Measurements from ENCODE around the gene LDLRAD4.
"Not testable (repeated sequence)": the region's sequence is repeated elsewhere in the genome, so short reads cannot be mapped to it uniquely, and the experiment has no call there.

The LDLRAD4 gene

GRCh38 chr18:13337369-13337768 is 118.8 kb downstream of the LDLRAD4 start:
- no peak for DNase-seq (ENCODE audit: insufficient read length, low spot score)

GRCh38 chr18:13338318-13338717 is 119.8 kb downstream of the LDLRAD4 start:
- no peak for FAIRE-seq
- TF ChIP-seq POLR2A (IDR thresholded peaks at IDR 0.05; ENCODE audit: low read depth, low read length) = no peak
- no peak for TF ChIP-seq POU2F2 (IDR thresholded peaks at IDR 0.05; ENCODE audit: low read depth, low read length)
- no peak for TF ChIP-seq POLR2AphosphoS5 (IDR thresholded peaks at IDR 0.05; ENCODE audit: low read depth, low read length)
- no peak for TF ChIP-seq PAX5 (IDR thresholded peaks at IDR 0.05; ENCODE audit: insufficient read depth, low read length, severe bottlenecking)
- no peak for TF ChIP-seq TAF1 (IDR thresholded peaks at IDR 0.05; ENCODE audit: low read depth, low read length)
- no peak for TF ChIP-seq SPI1 (IDR thresholded peaks at IDR 0.05; ENCODE audit: low read depth, low read length)
- DNase-seq (ENCODE audit: insufficient read length, low spot score) = no peak

More at GRCh38 chr18:13337369-13337768, 118.8 kb downstream of the LDLRAD4 start:
- FAIRE-seq = no peak
- TF ChIP-seq POLR2A (IDR thresholded peaks at IDR 0.05; ENCODE audit: low read depth, low read length) = no peak
- TF ChIP-seq POLR2AphosphoS5 (IDR thresholded peaks at IDR 0.05; ENCODE audit: low read depth, low read length) = no peak
- TF ChIP-seq SPI1 (IDR thresholded peaks at IDR 0.05; ENCODE audit: low read depth, low read length) = no peak
- TF ChIP-seq PAX5 (IDR thresholded peaks at IDR 0.05; ENCODE audit: insufficient read depth, low read length, severe bottlenecking) = no peak
- TF ChIP-seq TAF1 (IDR thresholded peaks at IDR 0.05; ENCODE audit: low read depth, low read length) = no peak
- TF ChIP-seq POU2F2 (IDR thresholded peaks at IDR 0.05; ENCODE audit: low read depth, low read length) = no peak

- no peak for FAIRE-seq
- DNase-seq (ENCODE audit: insufficient read length, low spot score) = no peak
- TF ChIP-seq SPI1 (IDR thresholded peaks at IDR 0.05; ENCODE audit: low read depth, low read length) (no peak), POU2F2 (IDR thresholded peaks at IDR 0.05; ENCODE audit: low read depth, low read length) (no peak), PAX5 (IDR thresholded peaks at IDR 0.05; ENCODE audit: insufficient read depth, low read length, severe bottlenecking) (no peak), POLR2A (IDR thresholded peaks at IDR 0.05; ENCODE audit: low read depth, low read length) (no peak), TAF1 (IDR thresholded peaks at IDR 0.05; ENCODE audit: low read depth, low read length) (no peak), POLR2AphosphoS5 (IDR thresholded peaks at IDR 0.05; ENCODE audit: low read depth, low read length) (no peak)
Observed at GRCh38 chr18:13339653-13340052, 121.1 kb downstream of the LDLRAD4 start.

- not testable (repeated sequence) for DNase-seq (ENCODE audit: insufficient read length, low spot score); FAIRE-seq
Observed at GRCh38 chr18:13346449-13346848, 127.9 kb downstream of the LDLRAD4 start.

- FAIRE-seq (no peak), DNase-seq (ENCODE audit: insufficient read length, low spot score) (no peak)
- no peak for TF ChIP-seq POLR2A (IDR thresholded peaks at IDR 0.05; ENCODE audit: low read depth, low read length)
- no peak for TF ChIP-seq TAF1 (IDR thresholded peaks at IDR 0.05; ENCODE audit: low read depth, low read length)
- no peak for TF ChIP-seq PAX5 (IDR thresholded peaks at IDR 0.05; ENCODE audit: insufficient read depth, low read length, severe bottlenecking)
- TF ChIP-seq POLR2AphosphoS5 (IDR thresholded peaks at IDR 0.05; ENCODE audit: low read depth, low read length) = no peak
Observed at GRCh38 chr18:13353084-13353823, 134.7 kb downstream of the LDLRAD4 start.

GRCh38 chr18:13354402-13354801 is 135.8 kb downstream of the LDLRAD4 start:
- no peak for FAIRE-seq
- no peak for TF ChIP-seq TAF1 (IDR thresholded peaks at IDR 0.05; ENCODE audit: low read depth, low read length)
- no peak for TF ChIP-seq POLR2A (IDR thresholded peaks at IDR 0.05; ENCODE audit: low read depth, low read length)
- no peak for TF ChIP-seq SPI1 (IDR thresholded peaks at IDR 0.05; ENCODE audit: low read depth, low read length)
- TF ChIP-seq PAX5 (IDR thresholded peaks at IDR 0.05; ENCODE audit: insufficient read depth, low read length, severe bottlenecking) = no peak
- TF ChIP-seq POU2F2 (IDR thresholded peaks at IDR 0.05; ENCODE audit: low read depth, low read length) = no peak
- TF ChIP-seq POLR2AphosphoS5 (IDR thresholded peaks at IDR 0.05; ENCODE audit: low read depth, low read length) = no peak
- no peak for DNase-seq (ENCODE audit: insufficient read length, low spot score)

GRCh38 chr18:13356032-13356431 is 137.5 kb downstream of the LDLRAD4 start:
- TF ChIP-seq SPI1 (IDR thresholded peaks at IDR 0.05; ENCODE audit: low read depth, low read length) (no peak), PAX5 (IDR thresholded peaks at IDR 0.05; ENCODE audit: insufficient read depth, low read length, severe bottlenecking) (no peak), TAF1 (IDR thresholded peaks at IDR 0.05; ENCODE audit: low read depth, low read length) (no peak), POU2F2 (IDR thresholded peaks at IDR 0.05; ENCODE audit: low read depth, low read length) (no peak), POLR2AphosphoS5 (IDR thresholded peaks at IDR 0.05; ENCODE audit: low read depth, low read length) (no peak), POLR2A (IDR thresholded peaks at IDR 0.05; ENCODE audit: low read depth, low read length) (no peak)
- DNase-seq (ENCODE audit: insufficient read length, low spot score) (no peak), FAIRE-seq (no peak)

GRCh38 chr18:13357289-13357688 is 138.7 kb downstream of the LDLRAD4 start:
- DNase-seq (ENCODE audit: insufficient read length, low spot score) = no peak
- no peak for FAIRE-seq
- TF ChIP-seq PAX5 (IDR thresholded peaks at IDR 0.05; ENCODE audit: insufficient read depth, low read length, severe bottlenecking) = no peak
- no peak for TF ChIP-seq POLR2AphosphoS5 (IDR thresholded peaks at IDR 0.05; ENCODE audit: low read depth, low read length)
- TF ChIP-seq POLR2A (IDR thresholded peaks at IDR 0.05; ENCODE audit: low read depth, low read length) = no peak
- TF ChIP-seq POU2F2 (IDR thresholded peaks at IDR 0.05; ENCODE audit: low read depth, low read length) = no peak
- no peak for TF ChIP-seq TAF1 (IDR thresholded peaks at IDR 0.05; ENCODE audit: low read depth, low read length)
- TF ChIP-seq SPI1 (IDR thresholded peaks at IDR 0.05; ENCODE audit: low read depth, low read length) = no peak

GRCh38 chr18:13359210-13359609 is 140.7 kb downstream of the LDLRAD4 start:
- no peak for DNase-seq (ENCODE audit: insufficient read length, low spot score)
- TF ChIP-seq SPI1 (IDR thresholded peaks at IDR 0.05; ENCODE audit: low read depth, low read length) (peak; percentile 92), POLR2AphosphoS5 (IDR thresholded peaks at IDR 0.05; ENCODE audit: low read depth, low read length) (no peak), POU2F2 (IDR thresholded peaks at IDR 0.05; ENCODE audit: low read depth, low read length) (no peak), PAX5 (IDR thresholded peaks at IDR 0.05; ENCODE audit: insufficient read depth, low read length, severe bottlenecking) (no peak)
- peak; percentile 76 for FAIRE-seq

GRCh38 chr18:13361431-13361830 is 142.9 kb downstream of the LDLRAD4 start:
- FAIRE-seq (no peak), DNase-seq (ENCODE audit: insufficient read length, low spot score) (no peak)
- TF ChIP-seq TAF1 (IDR thresholded peaks at IDR 0.05; ENCODE audit: low read depth, low read length) (no peak), POU2F2 (IDR thresholded peaks at IDR 0.05; ENCODE audit: low read depth, low read length) (no peak), SPI1 (IDR thresholded peaks at IDR 0.05; ENCODE audit: low read depth, low read length) (no peak), POLR2A (IDR thresholded peaks at IDR 0.05; ENCODE audit: low read depth, low read length) (no peak), POLR2AphosphoS5 (IDR thresholded peaks at IDR 0.05; ENCODE audit: low read depth, low read length) (no peak), PAX5 (IDR thresholded peaks at IDR 0.05; ENCODE audit: insufficient read depth, low read length, severe bottlenecking) (no peak)

Data from GM12891 (cell line).